HG03097 (cell line): ENCODE measurements around the gene NRDE2.
"Not testable (repeated sequence)": the region's sequence is repeated elsewhere in the genome, so short reads cannot be mapped to it uniquely, and the experiment has no call there.

ENCODE experiments used
- ATAC-seq: cut with Tn5 transposase; IDR thresholded peaks from one replicate; pipeline ENCODE4 v1.9.1; 2021; ENCODE audit not compliant: unreplicated experiment, low FRiP score

The NRDE2 gene

GRCh38 chr14:90274808-90275457 lies 56.8 kb downstream of the NRDE2 start:
- ATAC-seq, result no peak

DNA sequence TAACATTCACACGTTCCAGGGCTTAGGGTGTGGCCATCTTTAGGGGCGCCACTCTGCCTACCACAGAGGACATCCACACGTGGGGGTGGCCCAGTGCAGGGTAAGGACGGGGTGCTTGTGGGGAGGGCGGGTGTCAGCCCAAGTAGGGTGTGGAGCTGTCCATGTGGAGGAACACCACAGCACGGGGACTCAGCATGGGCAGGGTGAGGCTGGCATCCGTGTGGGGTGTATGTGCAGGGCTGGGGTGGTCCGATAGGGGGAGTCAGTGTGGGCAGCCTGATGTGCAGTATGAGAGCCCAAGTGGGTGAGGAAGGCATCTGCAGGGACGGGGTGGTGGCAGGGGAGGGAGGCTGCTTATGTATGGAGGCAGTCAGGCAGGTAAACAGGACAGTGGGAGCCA lies 57.7 kb downstream of the NRDE2 start:
- no peak for ATAC-seq

DNA sequence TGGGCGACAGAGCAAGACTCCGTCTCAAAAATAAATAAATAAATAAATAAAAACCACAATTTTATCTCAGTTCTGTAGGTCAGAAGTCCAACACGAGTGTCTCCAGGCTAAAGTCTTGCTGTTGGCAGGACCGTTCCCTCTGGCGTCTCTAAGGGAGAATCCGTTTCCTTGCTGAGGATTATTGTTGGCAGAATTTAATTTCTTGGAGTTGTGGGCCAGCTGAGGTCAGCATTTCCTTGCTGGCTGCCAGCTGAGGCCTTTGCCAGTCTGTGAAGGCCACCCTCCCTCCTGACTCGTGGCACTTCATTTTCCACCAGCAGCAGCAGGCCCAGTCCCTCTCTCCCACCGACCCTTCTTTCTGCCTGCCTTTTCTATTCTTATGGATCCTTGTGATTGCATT lies 58.2 kb downstream of the NRDE2 start:
- no peak for ATAC-seq

- no peak for ATAC-seq
These were observed 59.2 kb downstream of the NRDE2 start for GRCh38 chr14:90272523-90272922.

DNA sequence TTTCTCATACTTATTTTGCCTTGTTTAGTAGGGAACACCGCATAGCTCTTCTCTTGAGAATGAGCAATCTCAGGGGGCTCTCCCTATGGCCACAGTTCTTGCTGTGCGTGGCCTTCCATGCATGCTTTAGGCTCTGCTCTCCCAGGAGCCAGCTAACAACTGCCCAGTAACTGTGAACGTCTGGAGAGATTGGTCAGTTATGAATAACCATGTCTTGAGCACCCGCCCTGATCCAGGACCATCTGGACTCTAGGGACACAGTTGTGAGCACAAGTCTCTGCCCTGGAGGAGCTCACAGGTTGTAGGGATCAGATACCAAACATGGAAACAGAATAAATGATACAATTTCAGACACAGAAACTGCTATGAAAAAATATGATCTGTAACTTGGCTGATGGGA lies 63.3 kb downstream of the NRDE2 start:
- no peak for ATAC-seq

DNA sequence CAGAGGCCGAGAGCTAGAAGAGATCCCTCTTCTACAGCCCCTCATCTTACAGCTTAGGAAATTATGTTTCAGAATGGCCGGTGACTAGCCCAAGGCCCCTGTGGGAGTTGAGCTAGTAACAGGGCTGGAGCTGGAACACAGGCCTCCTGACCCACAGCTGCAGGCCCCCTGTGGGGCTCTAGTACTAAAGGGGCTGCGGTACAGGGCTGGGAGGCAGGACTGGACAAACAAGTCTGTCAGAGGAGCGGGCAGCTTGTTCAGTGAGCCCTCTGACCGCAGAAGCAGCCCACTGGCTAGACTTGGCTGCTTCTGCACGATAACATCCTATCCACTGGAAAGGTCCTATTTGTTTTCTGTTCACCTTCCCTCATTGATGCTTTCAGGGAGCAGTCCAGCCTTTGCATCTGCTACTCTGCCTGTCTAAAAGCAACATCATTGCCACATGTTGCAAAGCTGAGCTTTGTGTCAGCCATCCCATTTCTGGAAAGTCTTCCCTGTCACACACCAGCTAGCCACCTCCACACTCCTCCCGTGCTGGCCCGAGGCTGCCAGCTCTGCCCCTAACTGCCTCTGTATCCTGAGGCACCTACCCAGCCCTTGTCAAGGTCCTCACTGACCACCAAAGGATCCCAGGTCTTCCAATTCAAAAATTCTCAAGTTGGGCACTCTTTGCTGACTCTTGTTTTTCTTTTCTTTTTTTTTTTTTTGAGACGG lies 65.1 kb downstream of the NRDE2 start:
- ATAC-seq, result no peak

- peak; percentile 85 for ATAC-seq
These were observed 67.8 kb downstream of the NRDE2 start for GRCh38 chr14:90263748-90264449.

- peak; percentile 93 for ATAC-seq
These were observed 75.2 kb downstream of the NRDE2 start, which contains the start of gene PSMC1 for GRCh38 chr14:90256354-90257131. TSS of gene PSMC1 (plus strand) at chr14:90256553. CDS start at chr14:90256598, 45 bp downstream.

GRCh38 chr14:90255871-90256270 lies 75.9 kb downstream of the NRDE2 start:
- ATAC-seq, result no peak

DNA sequence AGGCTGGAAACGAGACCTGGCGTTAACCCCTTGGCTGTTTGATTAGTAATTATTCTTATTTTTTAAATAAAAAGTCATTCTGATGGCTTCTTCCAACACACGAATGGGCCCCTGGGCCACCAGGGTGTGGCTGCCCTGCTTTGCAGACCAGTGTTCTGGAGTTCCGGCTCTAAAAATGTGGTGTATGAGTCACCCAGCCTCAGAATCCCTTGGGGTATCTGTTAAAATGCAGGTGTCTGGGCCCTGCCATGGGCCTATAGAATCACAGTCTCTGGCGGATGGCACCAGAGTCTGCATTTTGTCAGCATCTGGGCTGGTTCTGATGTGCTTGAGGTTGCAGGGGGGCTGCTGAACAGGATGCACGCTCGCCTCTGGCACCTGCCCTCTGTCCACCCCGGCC lies 77.9 kb downstream of the NRDE2 start:
- ATAC-seq, result no peak

DNA sequence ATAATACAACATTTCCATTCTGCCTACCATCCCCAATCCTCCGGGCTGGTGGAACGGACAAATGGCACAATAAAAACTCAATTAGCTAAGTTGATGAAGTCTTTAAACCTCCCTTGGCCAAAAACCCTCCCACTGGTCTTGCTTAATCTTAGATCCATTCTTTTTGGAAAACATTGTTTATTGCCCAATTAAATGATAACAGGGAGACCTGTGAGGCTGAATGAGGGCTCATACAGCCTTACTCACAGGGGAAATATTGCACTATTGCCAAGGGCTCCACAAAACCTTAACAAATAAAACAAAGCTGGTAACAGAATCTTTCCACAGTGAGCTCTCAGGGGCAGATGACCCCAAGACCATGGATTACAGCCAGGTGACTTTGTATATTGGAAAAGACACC lies 83.1 kb downstream of the NRDE2 start:
- ATAC-seq, result no peak

GRCh38 chr14:90247441-90247840 lies 84.3 kb downstream of the NRDE2 start:
- ATAC-seq, result not testable (repeated sequence)

- ATAC-seq, result no peak
These were observed 84.8 kb downstream of the NRDE2 start for GRCh38 chr14:90246936-90247335.

DNA sequence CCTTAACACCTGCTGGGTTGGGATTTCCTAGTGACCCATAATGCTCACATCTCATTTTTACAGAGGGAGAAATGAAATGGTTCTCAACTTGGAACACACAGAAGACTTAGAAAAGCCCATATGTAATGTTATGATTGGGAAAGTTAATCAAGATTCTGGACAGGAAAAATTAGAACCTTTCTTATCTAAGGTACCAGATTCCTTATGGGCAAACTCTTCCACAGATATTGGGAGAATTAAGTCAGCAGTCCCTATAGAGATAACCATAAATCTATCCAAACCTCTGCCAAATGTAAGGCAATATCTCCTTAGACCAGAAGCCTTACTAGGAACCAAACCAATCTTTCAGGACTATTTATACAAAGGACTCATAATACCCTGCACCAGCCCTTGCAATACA lies 89.3 kb downstream of the NRDE2 start:
- no peak for ATAC-seq

- ATAC-seq, result no peak
These were observed 92.6 kb downstream of the NRDE2 start for GRCh38 chr14:90239139-90239538.

DNA sequence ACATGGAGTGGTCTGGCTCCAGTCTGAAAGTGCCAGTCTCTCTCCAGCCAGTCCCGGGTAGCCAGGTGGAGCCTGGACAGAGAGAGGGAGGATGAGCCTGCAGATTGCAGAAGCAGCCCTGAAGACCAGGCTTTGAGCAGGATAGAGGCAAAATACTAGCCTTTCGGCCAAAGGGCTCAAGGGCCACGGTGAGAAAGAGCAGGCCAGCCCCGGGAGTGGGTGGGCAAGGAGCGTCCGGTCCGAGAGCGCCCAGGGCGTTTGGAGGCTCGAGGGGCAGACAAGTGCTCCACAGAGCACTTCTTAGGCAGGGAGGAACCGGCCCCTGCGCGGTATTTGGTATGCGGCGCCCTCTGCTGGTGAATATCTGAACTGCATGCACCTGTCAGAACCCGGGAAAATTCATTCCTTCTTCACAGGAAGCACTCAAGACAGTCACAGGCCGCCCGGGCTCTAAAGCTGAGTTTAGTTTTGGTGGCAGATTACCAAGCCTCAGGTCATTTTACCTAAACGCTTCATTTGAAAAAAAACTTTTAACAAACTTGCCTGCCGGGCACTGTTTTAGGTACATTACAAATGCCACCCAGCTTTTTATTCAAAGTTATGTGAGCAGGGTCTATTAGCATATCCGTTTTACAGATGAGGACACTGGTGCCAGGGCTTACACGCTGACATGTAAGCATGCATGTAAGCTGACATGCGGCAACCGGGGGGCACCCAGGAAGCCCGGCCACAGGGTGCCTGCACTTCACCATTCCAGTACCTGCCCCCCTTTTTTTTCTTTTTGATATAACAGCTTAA lies 96.4 kb downstream of the NRDE2 start:
- no peak for ATAC-seq

DNA sequence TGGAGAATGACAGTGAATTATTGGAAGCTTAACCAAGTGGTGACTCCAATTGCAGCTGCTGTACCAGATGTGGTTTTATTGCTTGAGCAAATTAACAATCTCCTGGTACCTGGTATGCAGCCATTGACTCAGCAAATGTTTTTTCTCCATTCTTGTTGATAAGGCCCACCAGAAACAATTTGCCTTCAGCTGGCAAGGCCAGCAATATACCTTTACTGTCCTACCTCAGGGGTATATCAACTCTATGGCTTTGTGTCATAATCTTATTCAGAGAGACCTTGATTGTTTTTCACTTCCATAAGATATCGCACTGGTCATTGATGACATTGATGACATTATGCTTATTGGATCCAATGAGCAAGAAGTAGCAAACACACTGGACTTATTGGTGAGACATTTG lies 101.8 kb downstream of the NRDE2 start:
- not testable (repeated sequence) for ATAC-seq

DNA sequence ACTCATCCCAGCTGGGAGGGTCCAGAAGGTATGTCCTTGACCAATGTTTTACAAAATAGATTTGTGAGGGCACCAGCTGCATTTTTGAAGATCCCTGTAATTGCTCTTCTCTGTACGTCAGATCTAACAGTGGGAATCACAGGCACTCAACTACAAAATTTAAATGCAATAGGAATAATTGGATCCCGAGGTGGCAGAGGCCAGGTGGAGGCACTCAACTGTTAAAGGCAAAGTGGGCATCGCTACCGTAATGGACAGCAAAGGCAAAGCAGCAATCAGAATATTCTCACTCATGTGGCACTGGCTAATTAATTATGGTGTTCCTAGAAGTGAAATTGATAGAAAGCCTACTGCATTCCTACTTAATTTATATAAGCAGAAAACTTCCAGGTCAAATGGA lies 103.3 kb downstream of the NRDE2 start:
- no peak for ATAC-seq
